DOHH2 (cell line): ENCODE results near the gene C1QB.

Source experiments
- H3F3A ChIP-seq: fragments of 200-600 bp; sonication (generic), shearing (Covaris generic); 2 replicates; pipeline ENCODE4 v1.6.0; 2016; ENCODE audit warnings: antibody characterized with exemption, mild to moderate bottlenecking; ENCODE audit not compliant: control insufficient read depth, insufficient read depth
- H3K27ac ChIP-seq: fragments of 200-600 bp; sonication (generic); 2 replicates; pipeline ENCODE4 v1.5.1; 2014; ENCODE audit warnings: low read depth, mild to moderate bottlenecking, low read length, moderate library complexity
- H3K27me3 ChIP-seq: fragments of 200-600 bp; sonication (generic); 2 replicates; pipeline ENCODE4 v1.6.1; 2014; ENCODE audit warnings: mild to moderate bottlenecking, low read length, mixed read lengths; ENCODE audit not compliant: control insufficient read depth
- H3K36me3 ChIP-seq: fragments of 200-600 bp; sonication (generic); 2 replicates; pipeline ENCODE4 v1.6.1; 2014; ENCODE audit warnings: mild to moderate bottlenecking, low read length, moderate library complexity, mixed read lengths; ENCODE audit not compliant: control insufficient read depth
- H3K4me1 ChIP-seq: fragments of 200-600 bp; sonication (generic); 2 replicates; pipeline ENCODE4 v1.6.1; 2014; ENCODE audit warnings: mild to moderate bottlenecking, low read length, mixed read lengths; ENCODE audit not compliant: control insufficient read depth
- H3K4me2 ChIP-seq: fragments of 200-600 bp; sonication (generic); 2 replicates; pipeline ENCODE4 v1.6.0; 2014; ENCODE audit warnings: mild to moderate bottlenecking, low read length, moderate library complexity
- H3K4me3 ChIP-seq: fragments of 200-600 bp; sonication (generic); 2 replicates; pipeline ENCODE4 v1.5.1; 2014; ENCODE audit warnings: mild to moderate bottlenecking, low read length, mixed read lengths
- H3K79me2 ChIP-seq: fragments of 200-600 bp; sonication (generic); 2 replicates; pipeline ENCODE4 v1.6.1; 2014; ENCODE audit warnings: mild to moderate bottlenecking, low read length, mixed read lengths; ENCODE audit not compliant: control insufficient read depth
- H3K9me2 ChIP-seq: fragments of 200-600 bp; sonication (generic); replicated peaks from 2 replicates; pipeline ENCODE4 v1.6.1; 2014; ENCODE audit warnings: mild to moderate bottlenecking, low read length, mixed read lengths; ENCODE audit not compliant: control insufficient read depth
- H3K9me3 ChIP-seq: fragments of 200-600 bp; sonication (generic); 2 replicates; pipeline ENCODE4 v1.6.1; 2014; ENCODE audit warnings: antibody characterized with exemption, low read length, mixed read lengths; ENCODE audit not compliant: control insufficient read depth, insufficient read depth
- H4K20me1 ChIP-seq: fragments of 200-600 bp; sonication (generic); 2 replicates; pipeline ENCODE4 v1.6.0; 2014; ENCODE audit warnings: low read depth, mild to moderate bottlenecking, antibody characterized with exemption, low read length, moderate library complexity; ENCODE audit not compliant: control insufficient read depth, insufficient read depth
- EZH2phosphoT487 ChIP-seq: fragments of 200-600 bp; sonication (generic); IDR thresholded peaks from 2 replicates; pipeline ENCODE4 v1.6.1; 2017; ENCODE audit warnings: borderline replicate concordance, mild to moderate bottlenecking, antibody characterized with exemption, low read length, moderate library complexity, mixed read lengths
- TF ChIP-seq, protein P1 (sequence below): fragments of 200-600 bp; sonication (generic); IDR thresholded peaks from one replicate; pipeline ENCODE4 v1.5.1; 2014; ENCODE audit warnings: antibody characterized with exemption, mild to moderate bottlenecking, low read depth, low read length; ENCODE audit not compliant: poor library complexity, severe bottlenecking

Gene C1QB

DNA sequence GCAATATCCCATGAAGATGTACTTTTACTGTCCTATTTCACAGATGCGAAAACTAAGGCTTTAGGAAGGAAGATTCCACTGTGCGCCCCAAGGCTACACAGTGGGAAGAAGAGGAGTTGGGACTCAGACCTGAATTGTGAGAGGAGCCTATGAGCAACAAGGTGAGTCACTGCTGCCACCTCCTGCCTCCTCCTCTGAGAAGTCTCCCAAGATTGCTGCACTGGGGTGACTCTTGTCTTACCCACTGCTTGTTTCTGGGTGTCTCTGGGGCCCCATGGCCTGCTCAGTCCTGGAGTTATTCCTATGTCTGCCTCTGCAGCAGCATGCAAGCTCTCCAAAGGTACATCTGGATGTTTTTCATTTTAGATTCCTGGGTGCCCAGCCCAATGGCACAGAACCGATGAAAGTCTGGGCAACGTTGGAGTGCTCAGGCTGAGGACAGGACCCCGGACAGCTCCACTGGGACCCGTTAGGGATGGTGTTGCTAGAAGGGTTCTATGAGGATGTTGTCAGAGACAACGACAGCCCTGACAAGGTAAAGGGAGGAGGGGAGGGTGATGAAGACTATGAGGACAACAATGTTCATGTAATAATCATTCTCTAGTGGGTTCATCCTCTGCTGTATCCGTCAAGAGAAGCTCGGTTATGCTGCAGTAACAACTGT, 27.6 kb upstream of the C1QB start:
- no peaks in the 10 kb centered on the region for H4K20me1 ChIP-seq
- H3K4me3 ChIP-seq = no peak overlapping the region
- H3K27ac ChIP-seq = no peak overlapping the region
- no peaks in the 10 kb centered on the region for H3K79me2 ChIP-seq
- H3K36me3 ChIP-seq = no peaks in the 10 kb centered on the region
- TF ChIP-seq EZH2phosphoT487 = no peak
- TF ChIP-seq, protein P1, sequence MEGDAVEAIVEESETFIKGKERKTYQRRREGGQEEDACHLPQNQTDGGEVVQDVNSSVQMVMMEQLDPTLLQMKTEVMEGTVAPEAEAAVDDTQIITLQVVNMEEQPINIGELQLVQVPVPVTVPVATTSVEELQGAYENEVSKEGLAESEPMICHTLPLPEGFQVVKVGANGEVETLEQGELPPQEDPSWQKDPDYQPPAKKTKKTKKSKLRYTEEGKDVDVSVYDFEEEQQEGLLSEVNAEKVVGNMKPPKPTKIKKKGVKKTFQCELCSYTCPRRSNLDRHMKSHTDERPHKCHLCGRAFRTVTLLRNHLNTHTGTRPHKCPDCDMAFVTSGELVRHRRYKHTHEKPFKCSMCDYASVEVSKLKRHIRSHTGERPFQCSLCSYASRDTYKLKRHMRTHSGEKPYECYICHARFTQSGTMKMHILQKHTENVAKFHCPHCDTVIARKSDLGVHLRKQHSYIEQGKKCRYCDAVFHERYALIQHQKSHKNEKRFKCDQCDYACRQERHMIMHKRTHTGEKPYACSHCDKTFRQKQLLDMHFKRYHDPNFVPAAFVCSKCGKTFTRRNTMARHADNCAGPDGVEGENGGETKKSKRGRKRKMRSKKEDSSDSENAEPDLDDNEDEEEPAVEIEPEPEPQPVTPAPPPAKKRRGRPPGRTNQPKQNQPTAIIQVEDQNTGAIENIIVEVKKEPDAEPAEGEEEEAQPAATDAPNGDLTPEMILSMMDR = no peak
- no peaks in the 10 kb centered on the region for H3K4me1 ChIP-seq
- no peaks in the 10 kb centered on the region for H3K9me2 ChIP-seq
- no peaks in the 10 kb centered on the region for H3K27me3 ChIP-seq
- no peak overlapping the region for H3K4me2 ChIP-seq
- H3F3A ChIP-seq = no peaks in the 10 kb centered on the region
- no peaks in the 10 kb centered on the region for H3K9me3 ChIP-seq

DNA sequence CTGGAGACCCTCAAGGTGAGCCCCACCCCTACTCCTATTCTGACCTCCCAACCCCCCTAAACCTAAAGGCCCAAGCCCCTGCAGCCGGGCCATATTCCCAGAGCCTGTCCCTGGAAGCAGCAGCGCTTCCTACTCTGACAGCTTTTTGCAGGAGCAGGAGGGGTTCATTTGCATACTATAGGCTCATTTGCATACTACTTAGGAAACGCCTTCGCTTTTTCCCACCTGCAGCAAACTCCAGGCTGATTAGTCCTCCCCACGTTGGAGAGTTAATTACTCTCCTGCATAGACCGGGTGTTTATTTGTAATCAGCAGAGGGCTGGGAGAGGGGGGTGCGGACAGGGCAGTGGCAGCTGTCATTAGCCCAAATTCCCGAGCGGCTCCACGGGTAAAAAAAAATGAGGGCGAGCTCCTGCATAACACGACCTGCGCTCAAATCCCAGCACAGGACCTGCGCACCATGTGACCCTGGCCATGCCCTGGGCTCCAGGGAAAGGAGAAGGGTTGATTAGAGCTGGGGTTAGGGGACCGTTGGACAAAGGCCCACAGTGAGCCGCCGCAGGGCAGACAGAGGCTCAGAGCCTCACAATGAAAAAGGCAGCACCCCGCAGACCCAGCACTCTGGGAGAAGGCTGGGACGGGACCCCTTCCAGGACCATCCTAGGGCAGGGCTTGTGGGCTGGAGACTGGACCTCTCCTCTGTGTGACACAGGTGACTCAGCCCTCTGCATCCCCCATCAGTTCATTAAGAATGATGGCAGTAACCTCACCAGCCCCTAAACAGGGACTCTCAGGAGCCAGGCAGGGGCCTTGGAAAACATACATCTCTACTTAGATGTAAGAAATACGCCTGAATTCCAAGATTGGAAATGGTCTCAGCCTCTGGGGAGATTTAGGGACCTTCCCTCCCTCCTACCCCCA, 26.5 kb upstream of the C1QB start:
- no peak overlapping the region for H3K4me3 ChIP-seq
- H4K20me1 ChIP-seq = no peaks in the 10 kb centered on the region
- H3K27me3 ChIP-seq = no peaks in the 10 kb centered on the region
- H3F3A ChIP-seq = no peaks in the 10 kb centered on the region
- no peak overlapping the region for H3K4me2 ChIP-seq
- H3K36me3 ChIP-seq = no peaks in the 10 kb centered on the region
- no peaks in the 10 kb centered on the region for H3K4me1 ChIP-seq
- H3K9me3 ChIP-seq = no peaks in the 10 kb centered on the region
- H3K9me2 ChIP-seq = no peaks in the 10 kb centered on the region
- H3K79me2 ChIP-seq = no peaks in the 10 kb centered on the region
- TF ChIP-seq EZH2phosphoT487 = no peak
- TF ChIP-seq, protein P1 = no peak
- H3K27ac ChIP-seq = no peak overlapping the region

DNA sequence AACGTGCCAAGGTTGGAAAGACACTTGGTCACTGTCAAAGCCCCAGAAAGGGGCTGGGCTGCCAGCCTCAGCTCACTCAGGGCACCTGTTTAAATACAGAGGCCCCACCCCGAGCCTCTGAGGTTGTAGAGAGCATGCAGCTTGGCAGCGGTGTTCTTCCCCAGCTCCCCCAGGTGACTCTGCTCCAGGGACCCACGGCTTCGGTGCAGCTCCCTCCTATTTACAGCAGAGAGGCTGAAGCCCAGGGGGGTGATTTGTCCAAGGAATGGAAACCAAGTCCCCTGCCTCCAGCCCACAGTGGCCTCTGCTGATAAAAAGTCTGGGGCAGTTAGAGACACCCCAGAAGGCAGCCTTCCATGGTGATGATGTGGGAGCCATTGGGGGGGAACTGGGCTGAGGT, 25.7 kb upstream of the C1QB start:
- TF ChIP-seq EZH2phosphoT487 = no peak
- TF ChIP-seq, protein P1 = no peak
- H3K4me1 ChIP-seq = no peaks in the 10 kb centered on the region
- H3K27ac ChIP-seq = no peak overlapping the region
- H3K36me3 ChIP-seq = no peaks in the 10 kb centered on the region
- no peaks in the 10 kb centered on the region for H3K79me2 ChIP-seq
- H3K27me3 ChIP-seq = no peaks in the 10 kb centered on the region
- no peaks in the 10 kb centered on the region for H4K20me1 ChIP-seq
- no peaks in the 10 kb centered on the region for H3K9me2 ChIP-seq
- H3K4me3 ChIP-seq = no peak overlapping the region
- H3K4me2 ChIP-seq = no peak overlapping the region
- no peaks in the 10 kb centered on the region for H3F3A ChIP-seq
- no peaks in the 10 kb centered on the region for H3K9me3 ChIP-seq
